ENCODE results near the gene CR1. TPM values are rescaled to one million over a fixed set of nuclear protein-coding genes. Genes with fewer than 3 reads are reported as not detected.
"Not testable (repeated sequence)": the region's sequence is repeated elsewhere in the genome, so short reads cannot be mapped to it uniquely, and the experiment has no call there.

Gene CR1
- total RNA-seq, 1 experiment from 2014 or later, result 0.13 TPM

GRCh38 chr1:207620543-207620893, 124.6 kb downstream of the CR1 start (continued):
- TF ChIP-seq AR (CRISPR knock-in tag; IDR thresholded peaks at IDR 0.05), result no peak
- no peak for TF ChIP-seq FOXJ3 (CRISPR knock-in tag; IDR thresholded peaks at IDR 0.05; ENCODE audit: borderline replicate concordance)
- TF ChIP-seq FOXK1 (CRISPR knock-in tag; IDR thresholded peaks at IDR 0.05), result no peak
- TF ChIP-seq IRF1 (CRISPR knock-in tag; IDR thresholded peaks at IDR 0.05), result no peak
- TF ChIP-seq AFF4 (CRISPR knock-in tag; IDR thresholded peaks at IDR 0.05; ENCODE audit: borderline replicate concordance), result no peak
- no peak for TF ChIP-seq TP53 (CRISPR knock-in tag; IDR thresholded peaks at IDR 0.05)

- POLR2A ChIA-PET, result not testable (repeated sequence)
- peaks cover 18% of the 10 kb centered on the region for H3K9me3 Mint-ChIP-seq
Observed at GRCh38 chr1:207625504-207626071, 129.6 kb downstream of the CR1 start.

GRCh38 chr1:207626972-207627337, 131.0 kb downstream of the CR1 start:
- Mint-ChIP-seq H3K4me3 (no peak overlapping the region), H3K4me1 (peaks cover 36% of the 10 kb centered on the region), H3K9me3 (peaks cover 18% of the 10 kb centered on the region), H3K27me3 (ENCODE audit: low read depth) (no peaks in the 10 kb centered on the region), H3K36me3 (peaks cover 18% of the 10 kb centered on the region), H3K27ac (no peak overlapping the region)
- ChIA-PET POLR2A (no interaction called here), CTCF (no interaction called here)
- DNase-seq (ENCODE audit: low spot score) (no peak), ATAC-seq (no peak)
- TF ChIP-seq ZNF425 (CRISPR knock-in tag; conservative IDR thresholded peaks at IDR 0.05) (no peak), ARID4B (CRISPR knock-in tag; IDR thresholded peaks at IDR 0.05; ENCODE audit: borderline replicate concordance) (no peak), NR2C2 (CRISPR knock-in tag; IDR thresholded peaks at IDR 0.05) (no peak), ZNF317 (CRISPR knock-in tag; IDR thresholded peaks at IDR 0.05; ENCODE audit: borderline replicate concordance, low read depth) (no peak), ERG (CRISPR knock-in tag; IDR thresholded peaks at IDR 0.05) (no peak), E2F5 (CRISPR knock-in tag; IDR thresholded peaks at IDR 0.05) (no peak), TEAD4 (CRISPR knock-in tag; IDR thresholded peaks at IDR 0.05) (no peak), MYBL2 (CRISPR knock-in tag; IDR thresholded peaks at IDR 0.05) (no peak), ELF4 (CRISPR knock-in tag; IDR thresholded peaks at IDR 0.05; ENCODE audit: low read depth) (no peak)

More at GRCh38 chr1:207625504-207626071, 129.6 kb downstream of the CR1 start:
- DNase-seq (ENCODE audit: low spot score); H3K27ac Mint-ChIP-seq; H3K4me3 Mint-ChIP-seq; ATAC-seq; CTCF ChIA-PET; H3K27me3 Mint-ChIP-seq (ENCODE audit: low read depth): not testable (repeated sequence)
- Mint-ChIP-seq H3K4me1 (peaks cover 24% of the 10 kb centered on the region), H3K36me3 (peaks cover 18% of the 10 kb centered on the region)

Data from WTC11 (cell line).